Activated gamma-delta T cell treated with anti-CD3 and anti-CD28 coated beads, Interleukin-2, amount 50 U/mL, for 16 hours (primary cell): Measurements from ENCODE around the gene SLC24A5.

Experiments
- DNase-seq: peaks from one replicate; pipeline ENCODE4 v3.0.0-alpha.2; 2020; ENCODE audit warnings: low read depth

SLC24A5 gene

DNA sequence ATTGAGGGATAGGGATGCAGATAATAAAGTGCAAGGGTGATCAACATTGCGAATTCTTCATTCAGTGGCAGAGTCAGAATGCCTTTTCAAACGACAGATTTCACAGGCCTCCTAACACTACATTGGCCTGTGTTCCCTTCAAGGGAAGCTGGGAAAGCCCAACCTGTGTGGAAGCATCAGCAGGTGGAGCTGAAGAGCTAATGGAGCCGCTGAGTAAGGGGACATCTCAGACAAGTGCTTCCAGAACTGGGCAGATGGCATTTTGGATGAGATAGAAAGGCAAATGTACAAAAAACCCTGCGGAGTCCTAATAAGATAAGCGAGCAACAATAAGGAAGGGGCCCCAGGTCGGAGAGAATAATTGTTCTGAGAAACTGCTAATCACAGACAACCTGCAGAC lies 8.5 kb upstream of the SLC24A5 start:
- DNase-seq = no peak

DNA sequence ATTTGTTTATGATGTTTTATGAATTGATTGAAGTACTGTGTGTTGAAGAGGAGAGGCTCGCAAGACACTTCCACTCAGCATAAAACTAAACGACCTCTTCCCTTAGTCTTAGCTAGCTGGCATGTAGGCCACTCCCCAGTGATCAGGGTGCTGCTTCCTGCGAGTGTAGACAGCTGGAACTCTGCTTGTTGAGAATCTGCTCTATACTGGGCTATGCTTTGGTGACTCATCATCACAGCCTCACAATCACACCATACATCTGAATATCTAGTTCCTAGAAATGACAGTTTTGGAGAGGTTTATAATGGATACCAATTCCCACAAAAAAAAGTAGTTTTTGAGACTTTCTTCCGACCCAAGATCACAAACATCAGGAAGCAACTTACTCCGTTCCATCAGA lies 1.5 kb upstream of the SLC24A5 start:
- DNase-seq = no peak

GRCh38 chr15:48121849-48122248 lies 1.1 kb downstream of the SLC24A5 start:
- no peak for DNase-seq

GRCh38 chr15:48126667-48127355 lies 6.0 kb downstream of the SLC24A5 start:
- DNase-seq = no peak

GRCh38 chr15:48131324-48131723 lies 10.5 kb downstream of the SLC24A5 start:
- no peak for DNase-seq

- no peak for DNase-seq
Measured at GRCh38 chr15:48132874-48133273, 12.1 kb downstream of the SLC24A5 start.

- DNase-seq = no peak
Measured at GRCh38 chr15:48143856-48144255, 23.1 kb downstream of the SLC24A5 start.

GRCh38 chr15:48144889-48145288 lies 24.1 kb downstream of the SLC24A5 start:
- DNase-seq = no peak

DNA sequence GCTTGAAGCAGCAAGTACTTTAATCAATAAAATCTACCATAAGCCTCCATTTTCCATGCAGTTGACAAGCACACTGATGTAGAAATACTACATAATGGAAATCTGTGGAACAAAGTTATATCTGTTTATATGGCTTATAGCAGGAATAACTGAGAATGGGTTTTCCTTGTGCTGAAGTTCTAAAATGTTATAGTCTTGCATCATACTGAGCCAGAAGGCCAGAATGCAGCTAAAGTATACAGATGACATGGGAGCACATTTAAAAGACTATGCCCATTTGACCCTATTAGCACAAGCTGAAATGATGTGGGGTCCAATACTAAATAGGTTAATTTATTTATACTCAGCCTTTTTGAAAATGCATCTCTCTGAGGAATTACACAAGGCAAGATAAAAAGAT lies 25.1 kb downstream of the SLC24A5 start:
- no peak for DNase-seq

DNA sequence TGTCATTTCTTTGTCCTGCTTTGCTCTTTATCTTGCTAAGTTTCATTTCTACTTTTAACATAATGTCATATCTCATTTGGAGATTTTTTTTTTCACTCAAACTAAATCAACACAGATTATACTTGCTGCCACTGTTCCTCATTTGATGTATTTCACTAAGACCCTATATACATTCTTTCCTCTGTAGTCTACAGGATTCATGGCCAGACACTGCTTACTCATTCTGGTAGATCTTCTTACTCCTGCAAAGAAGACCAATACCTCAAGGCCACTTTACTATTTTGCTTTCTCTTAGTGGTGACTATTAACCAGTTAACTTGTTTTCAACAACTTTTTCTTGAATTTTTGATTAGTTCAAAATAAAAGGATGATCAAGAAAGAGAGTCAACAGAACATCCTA lies 26.6 kb downstream of the SLC24A5 start:
- no peak for DNase-seq

- DNase-seq = no peak
Measured at GRCh38 chr15:48149858-48150257, 29.1 kb downstream of the SLC24A5 start.

DNA sequence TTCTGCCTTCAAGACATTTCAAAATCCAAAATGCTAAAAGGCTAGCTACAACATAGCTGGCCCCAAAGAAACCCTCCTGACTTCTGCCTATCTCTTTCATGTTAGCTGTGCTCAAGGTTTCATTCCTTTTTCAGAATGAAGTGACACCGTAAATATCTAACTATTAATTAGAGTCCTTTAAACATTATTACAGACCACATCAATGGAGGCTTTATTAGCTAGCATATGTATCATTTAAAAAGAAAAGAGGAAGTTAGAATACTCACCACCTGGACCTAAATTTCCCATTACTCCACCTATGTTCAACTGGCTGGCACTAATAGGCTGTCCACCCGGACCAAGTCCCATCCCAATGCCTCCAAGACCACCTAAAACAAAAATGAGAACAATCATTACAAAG lies 32.7 kb downstream of the SLC24A5 start:
- DNase-seq = no peak

- no peak for DNase-seq
Measured at GRCh38 chr15:48168616-48169015, 47.8 kb downstream of the SLC24A5 start.

- DNase-seq = no peak
Measured at GRCh38 chr15:48170981-48171380, 50.2 kb downstream of the SLC24A5 start.

GRCh38 chr15:48175126-48175525 lies 54.3 kb downstream of the SLC24A5 start:
- DNase-seq = no peak

GRCh38 chr15:48176112-48176511 lies 55.3 kb downstream of the SLC24A5 start:
- no peak for DNase-seq

DNA sequence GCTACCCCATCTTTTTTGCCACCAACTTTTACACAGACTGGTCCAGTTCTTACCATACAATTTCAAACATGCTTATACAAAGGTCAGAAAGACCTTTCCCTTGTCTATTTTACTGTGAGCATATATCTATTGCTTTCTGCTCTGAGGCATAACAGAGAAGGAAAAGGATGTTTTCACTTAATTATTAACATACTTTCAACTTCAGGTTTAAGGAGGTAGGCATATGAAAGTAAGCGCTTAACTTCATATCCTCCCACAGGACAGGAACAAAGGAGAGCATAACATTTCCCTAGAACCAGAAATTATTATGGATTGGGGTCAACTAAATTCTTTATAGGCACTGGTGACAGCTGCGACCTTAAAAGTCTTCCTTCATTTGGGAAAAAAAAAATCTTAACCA lies 56.2 kb downstream of the SLC24A5 start:
- DNase-seq = no peak

DNA sequence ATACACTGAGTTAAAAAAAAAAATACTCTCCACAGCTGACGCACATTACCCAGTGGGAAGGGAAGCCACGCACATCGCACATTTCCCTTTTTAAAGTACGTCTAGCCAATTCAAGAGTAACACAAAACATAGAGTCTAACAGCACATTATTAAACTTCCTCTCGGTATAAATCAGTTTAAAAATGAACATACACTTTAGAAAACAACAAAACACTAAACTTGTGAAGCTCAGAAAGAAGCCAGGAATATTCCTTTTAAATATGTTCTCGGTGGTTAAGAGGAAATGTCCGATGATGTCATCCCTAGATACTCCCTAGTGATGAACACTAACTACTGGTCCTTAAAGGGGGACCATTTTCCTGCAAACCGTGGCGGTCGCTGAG lies 56.6 kb downstream of the SLC24A5 start:
- DNase-seq = no peak

GRCh38 chr15:48177766-48178647 lies 57.2 kb downstream of the SLC24A5 start, which contains the start of gene MYEF2:
TSS of gene MYEF2 (minus strand) at chr15:48178295. CDS start at chr15:48178237, 58 bp downstream.
- peak; percentile 36 for DNase-seq

DNA sequence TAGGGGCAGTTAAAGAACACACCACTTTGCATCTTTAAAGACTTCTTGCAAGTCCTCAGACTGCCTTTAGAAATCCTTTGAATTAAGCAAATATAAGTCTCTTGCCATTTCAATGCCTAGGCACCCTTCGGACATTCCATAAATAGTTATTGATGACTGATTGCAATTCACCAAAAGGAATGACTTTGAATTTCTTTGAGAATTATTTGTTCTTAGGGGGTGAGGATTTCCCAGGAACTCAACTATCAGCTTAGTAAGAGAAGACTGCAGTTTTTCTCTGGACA lies 57.8 kb downstream of the SLC24A5 start:
- no peak for DNase-seq

GRCh38 chr15:48182749-48183148 lies 62.0 kb downstream of the SLC24A5 start:
- DNase-seq = no peak

DNA sequence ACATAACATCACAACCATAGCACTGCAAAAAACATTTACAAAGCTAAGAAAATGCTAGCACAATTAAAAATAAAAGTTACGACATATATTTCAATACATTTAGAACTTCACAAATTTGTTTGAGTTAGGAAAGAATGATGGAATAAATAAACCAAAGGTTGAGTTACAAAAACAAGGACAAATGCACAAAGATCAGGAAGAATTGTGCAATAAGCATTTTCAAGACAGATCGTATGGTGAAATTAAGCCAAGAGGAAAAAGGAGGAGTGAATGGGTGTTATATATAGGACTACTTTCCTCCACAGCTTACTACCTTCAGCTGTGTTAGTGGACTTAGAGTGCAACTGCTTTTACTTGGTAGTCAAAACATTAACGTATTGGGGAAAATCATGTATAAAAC lies 64.7 kb downstream of the SLC24A5 start:
- no peak for DNase-seq

- no peak for DNase-seq
Measured at GRCh38 chr15:48186271-48186670, 65.5 kb downstream of the SLC24A5 start.
